NCI-H2107 treated with DMSO at 0.1 percent for 48 hours (cell line): ENCODE results near the gene SOCS6.

Source experiments
- DNase-seq: peaks from one replicate; lab custom pipeline; 2025; ENCODE audit not compliant: unreplicated experiment; lab: John Stamatoyannopoulos, UW

Gene SOCS6

GRCh38 chr18:70288171-70288850 is 534 bp upstream of the SOCS6 start:
- DNase-seq, result no peak

- DNase-seq, result peak; percentile 31
These were observed 787 bp downstream of the SOCS6 start for GRCh38 chr18:70289351-70290312.

DNA sequence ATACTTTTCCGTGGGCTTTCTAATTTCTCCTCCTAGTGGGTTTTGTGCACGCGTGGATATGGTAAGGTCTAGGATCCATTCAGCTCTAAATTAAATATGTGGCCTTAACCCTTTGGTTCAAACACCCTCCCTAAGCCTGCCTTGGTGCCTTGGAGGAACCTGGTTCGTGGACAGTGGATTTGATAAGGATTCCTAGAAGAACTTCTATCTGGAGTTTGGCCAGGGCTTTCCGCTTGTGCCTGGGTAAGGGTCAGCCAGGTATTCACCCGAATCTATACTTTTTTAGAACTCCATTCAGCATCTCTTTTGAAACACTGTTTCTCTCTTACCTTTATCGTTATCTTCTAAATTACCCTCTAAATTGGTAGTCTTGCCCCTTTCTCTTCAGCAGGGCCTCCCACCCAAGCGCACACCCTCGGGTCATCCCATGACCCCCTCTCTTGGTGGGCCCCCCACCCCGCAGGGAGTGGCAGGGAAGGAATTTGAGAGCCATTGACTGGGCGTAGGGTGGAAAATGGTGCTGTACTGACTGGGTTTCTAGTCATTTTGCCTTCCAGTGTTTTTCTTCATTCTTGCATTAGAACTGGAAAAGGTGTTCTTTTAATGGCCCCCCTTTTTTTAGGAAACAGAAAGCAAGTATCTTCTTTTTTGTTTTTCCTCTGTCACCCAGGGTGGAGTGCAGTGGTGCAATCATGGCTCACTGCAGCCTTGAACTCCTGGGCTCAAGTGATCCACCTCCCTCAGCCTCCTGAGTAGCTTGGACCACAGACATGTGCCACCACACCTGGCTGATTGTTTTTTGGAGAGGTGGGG is 1.8 kb downstream of the SOCS6 start:
- no peak for DNase-seq

GRCh38 chr18:70291295-70291574 is 2.4 kb downstream of the SOCS6 start:
- no peak for DNase-seq

- DNase-seq, result no peak
These were observed 3.8 kb downstream of the SOCS6 start for GRCh38 chr18:70292628-70293027.

DNA sequence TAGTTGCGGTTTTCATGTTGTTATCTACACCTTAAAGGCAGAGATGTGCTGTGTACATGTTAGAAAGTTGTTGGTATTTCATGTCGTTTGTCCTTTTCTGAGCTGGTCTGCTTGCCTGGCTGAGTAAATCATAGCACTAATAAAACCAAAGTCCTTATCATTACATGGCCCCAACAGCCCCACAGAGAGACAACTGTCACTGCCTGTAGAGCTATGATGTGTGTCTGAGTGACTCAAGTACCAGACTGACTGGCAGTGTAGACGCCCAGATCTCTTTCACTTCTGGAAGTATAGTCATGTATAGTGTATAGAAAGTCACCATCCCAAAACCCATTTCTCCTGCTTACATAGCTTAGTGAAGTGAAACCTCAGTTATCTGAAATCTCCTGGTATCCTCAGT is 4.3 kb downstream of the SOCS6 start:
- no peak for DNase-seq

GRCh38 chr18:70294471-70295191 is 5.8 kb downstream of the SOCS6 start:
- no peak for DNase-seq

DNA sequence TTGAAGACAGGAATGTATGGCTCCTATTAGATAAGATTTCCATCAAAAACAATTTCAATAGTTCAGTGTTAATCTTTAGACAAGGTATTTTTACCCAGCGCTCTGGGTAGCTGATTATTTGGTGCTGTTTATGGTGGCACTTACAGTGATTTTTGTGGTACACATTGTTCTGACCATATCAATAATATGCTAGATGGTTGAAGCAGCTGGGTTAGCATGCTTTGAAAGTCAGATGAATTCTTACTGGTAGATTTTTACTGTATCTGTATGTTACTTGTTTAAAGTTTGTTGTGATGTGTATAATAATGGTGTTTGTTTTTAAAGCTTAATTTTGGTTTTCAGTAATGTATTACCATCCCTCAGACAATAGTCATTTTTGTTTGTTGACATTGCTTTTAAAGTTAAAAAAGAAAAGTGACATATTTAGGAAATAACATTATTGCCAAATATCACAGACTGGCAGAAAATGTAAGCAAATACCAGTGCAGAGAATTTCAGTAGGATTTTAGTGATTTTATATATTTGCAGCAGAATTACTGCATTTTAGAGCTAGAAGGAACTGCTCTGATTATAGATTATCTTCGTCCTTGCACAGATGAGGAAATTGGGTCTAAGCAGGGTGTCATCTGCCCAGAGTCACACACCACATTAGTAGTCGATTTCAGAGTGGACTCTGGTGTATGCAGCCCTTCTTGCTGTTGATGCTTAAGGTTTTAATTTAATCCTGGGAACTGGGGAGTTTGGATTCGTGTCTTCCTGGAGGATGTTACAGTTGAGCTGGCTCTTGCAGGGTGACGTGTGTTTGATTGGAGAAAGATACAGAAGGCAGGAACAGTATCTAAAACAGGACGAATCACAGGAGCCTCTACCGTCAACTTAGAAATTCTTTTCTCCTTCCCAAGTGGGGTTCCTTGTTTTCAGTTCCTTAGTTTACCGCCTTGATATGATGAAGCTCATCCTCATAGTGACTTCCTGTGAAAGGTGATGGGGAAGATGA is 6.6 kb downstream of the SOCS6 start:
- DNase-seq, result no peak

GRCh38 chr18:70296289-70296688 is 7.4 kb downstream of the SOCS6 start:
- DNase-seq, result no peak

DNA sequence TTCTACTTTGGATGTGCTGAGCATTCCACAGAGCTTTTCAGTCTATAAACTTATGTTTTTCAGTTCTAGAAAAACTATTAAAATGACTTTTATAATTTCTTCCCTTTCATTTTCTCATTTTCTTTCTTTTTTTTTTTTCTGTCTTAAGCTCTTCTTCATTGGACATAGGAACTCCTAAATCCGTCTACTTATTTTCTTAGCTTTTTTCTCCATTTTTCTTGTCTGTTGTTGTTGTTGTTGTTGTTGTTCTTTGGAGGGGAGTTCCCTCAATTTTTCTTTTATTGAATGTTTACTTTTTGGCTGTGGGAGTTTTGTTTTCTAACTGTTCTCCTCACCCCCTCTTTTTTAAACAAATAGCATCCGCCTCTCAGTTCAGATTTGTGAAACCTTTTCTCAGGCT is 7.9 kb downstream of the SOCS6 start:
- no peak for DNase-seq

- no peak for DNase-seq
These were observed 10.5 kb downstream of the SOCS6 start for GRCh38 chr18:70299393-70299792.

GRCh38 chr18:70301667-70302066 is 12.8 kb downstream of the SOCS6 start:
- no peak for DNase-seq

DNA sequence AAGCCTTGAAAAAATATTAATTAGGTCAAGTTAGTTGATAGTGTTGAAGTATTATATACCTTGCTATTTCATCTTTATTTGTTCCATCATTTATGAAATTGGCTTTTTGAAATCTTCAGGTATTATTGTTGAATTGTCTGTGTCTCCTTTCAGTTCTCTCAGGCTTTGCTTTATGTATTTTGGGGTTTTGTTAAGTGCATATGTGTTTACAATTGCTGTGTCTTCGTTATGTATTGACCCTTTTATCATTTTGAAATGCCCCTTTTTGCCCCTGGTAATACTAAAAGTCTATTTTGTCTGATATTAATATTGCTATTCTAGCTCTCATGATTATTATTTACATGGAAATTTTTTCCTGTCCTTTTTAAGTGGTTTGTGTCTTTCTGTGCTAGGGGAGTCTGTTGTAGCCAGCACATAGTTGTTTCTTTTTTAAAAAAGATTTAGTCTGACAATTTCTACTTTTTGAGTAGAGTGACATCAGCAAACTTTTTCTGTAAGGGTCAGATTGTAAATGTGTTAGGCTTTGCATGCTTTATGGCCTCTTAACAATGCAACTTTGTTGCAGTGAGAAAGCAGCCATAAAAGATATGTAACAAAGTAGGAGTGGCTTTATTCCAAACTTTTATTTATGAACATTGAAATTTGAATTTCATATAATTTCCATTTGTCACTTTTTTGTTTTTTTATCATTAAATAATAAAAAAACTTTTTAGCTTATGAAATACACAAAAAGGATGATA is 19.9 kb downstream of the SOCS6 start:
- DNase-seq, result no peak

- DNase-seq, result no peak
These were observed 21.9 kb downstream of the SOCS6 start for GRCh38 chr18:70310560-70311320.

DNA sequence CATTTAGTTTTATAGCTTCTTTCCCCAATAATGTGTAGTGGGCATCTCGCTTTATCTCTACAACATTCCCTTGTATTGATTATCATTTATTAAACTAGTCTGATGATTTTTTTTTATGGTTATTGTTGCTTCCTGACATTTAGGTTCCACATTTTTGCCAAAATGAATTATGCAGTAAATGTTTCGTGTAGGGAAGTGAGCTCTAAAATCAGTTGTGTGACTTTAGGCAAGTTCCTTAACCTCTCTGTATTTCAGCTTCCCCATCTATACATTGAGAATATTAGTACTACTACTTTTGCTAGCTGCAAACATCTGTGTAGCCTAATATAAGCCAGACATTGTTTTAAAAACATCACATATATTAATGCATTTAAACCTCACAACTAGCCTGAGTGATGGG is 22.9 kb downstream of the SOCS6 start:
- DNase-seq, result no peak

DNA sequence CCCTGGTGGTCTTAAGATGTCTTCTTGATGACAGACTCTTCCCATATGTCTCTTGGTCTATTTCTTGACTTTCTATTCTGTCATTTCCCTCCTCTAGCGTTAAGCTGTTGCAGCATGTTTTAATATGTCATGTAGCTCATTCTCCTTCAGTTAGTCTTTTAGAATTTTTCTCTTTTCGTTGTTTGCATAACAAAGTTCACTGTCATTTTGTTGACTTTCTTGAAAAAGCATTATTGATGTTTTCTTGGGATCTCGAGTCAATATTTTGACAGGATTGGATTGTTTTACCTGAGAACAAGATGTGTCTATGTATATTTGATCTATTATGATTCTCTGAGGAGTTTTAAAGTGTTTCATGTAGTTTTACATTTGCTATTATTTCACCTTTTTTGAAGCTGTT is 24.8 kb downstream of the SOCS6 start:
- no peak for DNase-seq

DNA sequence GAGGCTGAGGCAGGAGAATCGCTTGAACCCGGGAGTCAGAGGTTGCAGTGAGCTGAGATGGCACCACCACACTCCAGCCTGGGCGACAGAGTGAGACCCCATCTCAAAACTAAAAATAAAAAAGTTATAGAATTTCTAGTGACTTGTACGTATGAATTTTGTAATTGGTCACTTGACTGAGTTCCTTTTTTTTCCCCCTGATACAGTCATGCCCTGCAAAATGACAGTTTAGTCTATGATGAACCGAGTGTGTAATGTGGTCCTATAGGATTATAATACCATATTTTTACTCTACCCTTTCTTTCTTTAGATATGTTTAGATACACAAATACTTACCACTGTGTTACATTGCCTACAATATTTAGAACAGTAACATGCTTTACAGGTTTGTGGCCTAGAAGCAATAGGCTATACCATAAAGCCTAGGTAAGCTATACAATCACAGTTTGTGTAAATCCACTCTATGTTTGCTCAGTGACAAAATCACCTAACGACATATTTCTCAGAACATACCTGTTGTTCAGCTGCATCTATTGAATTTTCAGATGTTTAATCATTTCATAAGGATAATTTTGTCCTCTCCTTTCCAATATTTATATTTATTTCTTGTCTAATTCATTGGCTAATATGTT is 25.4 kb downstream of the SOCS6 start:
- no peak for DNase-seq

GRCh38 chr18:70319187-70319586 is 30.3 kb downstream of the SOCS6 start:
- no peak for DNase-seq
